Endothelial cell of umbilical vein (primary cell): ENCODE measurements around the gene CCDC88B. TPM values are rescaled to one million over a fixed set of nuclear protein-coding genes. Genes with fewer than 3 reads are reported as not detected.

Source experiments
- BruUV-seq: library from RNA; stranded (reverse); fragments of 400-500 nt; replicated peaks from 2 replicates; lab custom pipeline; 2021; lab: Mats Ljungman, UMichigan
- CTCF ChIA-PET: fragments of 300-600, 350-600 bp; sonication (Branson Sonifier 250); formaldehyde crosslinking; loops from one replicate; lab custom pipeline; 2021; ENCODE audit warnings: antibody characterized with exemption, inconsistent platforms; lab: Charles Lee
- POLR2A ChIA-PET: fragments of 300-600, 350-600 bp; sonication (Branson Sonifier 250); formaldehyde crosslinking; loops from one replicate; lab custom pipeline; 2021; ENCODE audit warnings: antibody characterized with exemption, inconsistent platforms; lab: Charles Lee
- DNase-seq: peaks from one replicate; pipeline ENCODE4 v3.0.0-alpha.2; 2011; ENCODE audit warnings: low read depth, low spot score
- FAIRE-seq: peaks from 2 replicates; lab custom pipeline; 2011; peaks lifted over from hg19 to GRCh38; lab: Jason Lieb, UNC
- H2AFZ ChIP-seq: 2 replicates; pipeline ENCODE4 v1.6.0; 2012; ENCODE audit warnings: low read depth, low read length, control low read depth, inconsistent platforms
- H3K27ac ChIP-seq: 2 replicates; pipeline ENCODE4 v1.5.1; 2011; ENCODE audit warnings: low read depth, mild to moderate bottlenecking, control low read depth, low read length, moderate library complexity; ENCODE audit not compliant: insufficient read depth
- H3K27me3 ChIP-seq, 2 experiments: 2 replicates each; pipeline versions ENCODE4 v1.6.0 to v1.6.1; 2011; ENCODE audit warnings: low read length in 2 of 2, mixed read lengths in 1 of 2; ENCODE audit not compliant: control insufficient read depth in 2 of 2, insufficient read depth in 2 of 2
- H3K36me3 ChIP-seq, 2 experiments: 2 replicates in 1 of 2; 3 replicates in 1 of 2; pipeline ENCODE4 v1.5.1; 2011; ENCODE audit warnings: low read length in 2 of 2, mild to moderate bottlenecking in 1 of 2, moderate library complexity in 1 of 2; ENCODE audit not compliant: control insufficient read depth in 2 of 2, insufficient read depth in 2 of 2; ENCODE audit errors: extremely low read depth in 1 of 2
- H3K4me1 ChIP-seq: 3 replicates; pipeline ENCODE4 v1.5.1; 2011; ENCODE audit warnings: mild to moderate bottlenecking, low read length; ENCODE audit not compliant: control insufficient read depth, insufficient read depth; ENCODE audit errors: extremely low read depth
- H3K4me2 ChIP-seq: 2 replicates; pipeline ENCODE4 v1.6.1; 2011; ENCODE audit warnings: low read length, control low read depth, mixed read lengths; ENCODE audit not compliant: insufficient read depth
- H3K4me3 ChIP-seq, 3 experiments: fragments of 200-600 bp in 1 of 3; sonication (generic), shearing (Covaris generic) in 1 of 3; replicated peaks in 1 of 3; 2 replicates each; pipeline ENCODE4 v1.5.1; 2011 to 2016; ENCODE audit warnings: control low read depth in 3 of 3, low read length in 3 of 3, mild to moderate bottlenecking in 2 of 3, inconsistent platforms in 1 of 3, low read depth in 1 of 3, moderate library complexity in 1 of 3; ENCODE audit not compliant: insufficient read depth in 1 of 3
- H3K79me2 ChIP-seq: 2 replicates; pipeline ENCODE4 v1.6.0; 2012; ENCODE audit warnings: low read length, inconsistent platforms; ENCODE audit not compliant: control insufficient read depth, insufficient read depth
- H3K9ac ChIP-seq: replicated peaks from 2 replicates; pipeline ENCODE3; 2011; ENCODE audit warnings: low read length, control low read depth; ENCODE audit not compliant: insufficient read depth; ENCODE audit errors: extremely low read depth
- H3K9me1 ChIP-seq: replicated peaks from 3 replicates; pipeline ENCODE4 v1.6.0; 2011; ENCODE audit warnings: mild to moderate bottlenecking, low read length; ENCODE audit not compliant: control insufficient read depth, insufficient read depth; ENCODE audit errors: extremely low read depth
- H3K9me3 ChIP-seq: replicated peaks from 2 replicates; pipeline ENCODE4 v1.5.1; 2012; ENCODE audit warnings: low read length, inconsistent platforms; ENCODE audit not compliant: control insufficient read depth, insufficient read depth
- H4K20me1 ChIP-seq: replicated peaks from 2 replicates; pipeline ENCODE3; 2011; ENCODE audit warnings: mild to moderate bottlenecking, low read length; ENCODE audit not compliant: control insufficient read depth, insufficient read depth; ENCODE audit errors: extremely low read depth
- EZH2 ChIP-seq: IDR thresholded peaks from 2 replicates; pipeline ENCODE4 v1.6.1; 2012; ENCODE audit warnings: borderline replicate concordance, low read depth, mild to moderate bottlenecking, moderate library complexity, low read length, inconsistent platforms; ENCODE audit not compliant: severe bottlenecking
- GATA2 ChIP-seq: IDR thresholded peaks from 2 replicates; pipeline ENCODE4 v1.7.0; 2011; ENCODE audit warnings: low read depth, mild to moderate bottlenecking, moderate library complexity, mixed read lengths, low read length; ENCODE audit not compliant: insufficient read length, insufficient read depth
- MYC ChIP-seq: IDR thresholded peaks from one replicate; pipeline ENCODE4 v1.6.1; 2011; ENCODE audit warnings: mild to moderate bottlenecking, low read depth, low read length
- POLR2AphosphoS5 ChIP-seq: IDR thresholded peaks from 2 replicates; pipeline ENCODE4 v1.6.1; 2012; ENCODE audit warnings: low read depth, mild to moderate bottlenecking, control low read depth, low read length, moderate library complexity; ENCODE audit not compliant: insufficient read depth
- dilution Hi-C: fragments of 300-500 bp; cut with MboI; formaldehyde crosslinking; loops from one replicate; pipeline ENCODE4 v1.15.0; 2019; ENCODE audit warnings: low sequenced_read_pairs; ENCODE audit not compliant: extremely low pct_ligation_motif_present
- intact Hi-C: fragments of 100-400 bp; cut with micrococcal nuclease; formaldehyde crosslinking; loops from one replicate; pipeline ENCODE4 v1.10.0; 2022
- polyA plus RNA-seq, 4 experiments: library from polyadenylated mRNA; depleted of rRNA in 3 of 4; stranded (reverse) in 3 of 4; unstranded in 1 of 4; fragments of >200 nt; gene quantifications; 2 replicates each; pipeline versions ENCODE4 v1.2.1 to v1.2.3, GENCODE V29; 2011 to 2012; ENCODE audit warnings: missing spikeins in 1 of 4
- total RNA-seq: library from RNA; stranded (reverse); gene quantifications from 2 replicates; pipeline ENCODE4 v1.2.3, GENCODE V29; 2021
- TF ChIP-seq, protein P1 (sequence below), 2 donors: IDR thresholded peaks; 1 replicate in 1 of 2; 2 replicates in 1 of 2; pipeline ENCODE4 v1.5.1; 2011; ENCODE audit warnings: low read length in 2 of 2, mild to moderate bottlenecking in 2 of 2, moderate library complexity in 2 of 2, control low read depth in 1 of 2, inconsistent platforms in 1 of 2, low read depth in 1 of 2; ENCODE audit not compliant: insufficient read depth in 1 of 2; ENCODE audit errors: extremely low read depth in 1 of 2

CCDC88B gene
- total and polyA plus RNA-seq, 2 donors (not counting 3 experiments of a cell fraction or from before 2014, with no cell fraction given), result 1.8 to 2.7 TPM

- no peaks in the 10 kb centered on the region for H3K9me1 ChIP-seq
- CTCF ChIA-PET, result interaction anchor here (1.3 to 1.5 kb wide), 2 partner anchors 19 to 45 kb away, joined by 5 read pairs; partner anchors contain the start of genes PRDX5 and TRMT112
- H3K9me3 ChIP-seq, result no peaks in the 10 kb centered on the region
- H3K27me3 ChIP-seq, result no peaks in the 10 kb centered on the region
- FAIRE-seq (no peak), DNase-seq (no peak)
- H3K9ac ChIP-seq, result no peak overlapping the region
- no TSS peak for BruUV-seq
- H2AFZ ChIP-seq, result no peak overlapping the region
- H3K4me2 ChIP-seq, result no peak overlapping the region
- H3K36me3 ChIP-seq, result peaks cover 5 to 24% of the 10 kb centered on the region in 2 experiments
- peaks cover 16% of the 10 kb centered on the region for H3K4me1 ChIP-seq
- dilution Hi-C loops, result no loop called here
- no peaks in the 10 kb centered on the region for H4K20me1 ChIP-seq
- peaks cover 10% of the 10 kb centered on the region for H3K79me2 ChIP-seq
- TF ChIP-seq POLR2AphosphoS5 (no peak), MYC (no peak), EZH2 (no peak), GATA2 (no peak)
- POLR2A ChIA-PET, result no interaction called here
- H3K4me3 ChIP-seq, result no peak overlapping the region
- intact Hi-C loops, result no loop called here
- H3K27ac ChIP-seq, result no peak overlapping the region
These were observed 21.7 kb downstream of the CCDC88B start for GRCh38 chr11:64361659-64362058.

- no peaks in the 10 kb centered on the region for H4K20me1 ChIP-seq
- TF ChIP-seq POLR2AphosphoS5 (no peak), GATA2 (no peak)
- TF ChIP-seq, protein P1, sequence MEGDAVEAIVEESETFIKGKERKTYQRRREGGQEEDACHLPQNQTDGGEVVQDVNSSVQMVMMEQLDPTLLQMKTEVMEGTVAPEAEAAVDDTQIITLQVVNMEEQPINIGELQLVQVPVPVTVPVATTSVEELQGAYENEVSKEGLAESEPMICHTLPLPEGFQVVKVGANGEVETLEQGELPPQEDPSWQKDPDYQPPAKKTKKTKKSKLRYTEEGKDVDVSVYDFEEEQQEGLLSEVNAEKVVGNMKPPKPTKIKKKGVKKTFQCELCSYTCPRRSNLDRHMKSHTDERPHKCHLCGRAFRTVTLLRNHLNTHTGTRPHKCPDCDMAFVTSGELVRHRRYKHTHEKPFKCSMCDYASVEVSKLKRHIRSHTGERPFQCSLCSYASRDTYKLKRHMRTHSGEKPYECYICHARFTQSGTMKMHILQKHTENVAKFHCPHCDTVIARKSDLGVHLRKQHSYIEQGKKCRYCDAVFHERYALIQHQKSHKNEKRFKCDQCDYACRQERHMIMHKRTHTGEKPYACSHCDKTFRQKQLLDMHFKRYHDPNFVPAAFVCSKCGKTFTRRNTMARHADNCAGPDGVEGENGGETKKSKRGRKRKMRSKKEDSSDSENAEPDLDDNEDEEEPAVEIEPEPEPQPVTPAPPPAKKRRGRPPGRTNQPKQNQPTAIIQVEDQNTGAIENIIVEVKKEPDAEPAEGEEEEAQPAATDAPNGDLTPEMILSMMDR (IDR thresholded peaks at IDR 0.05; ENCODE audit: extremely low read depth in 1 of 2, insufficient read depth in 1 of 2, low read depth in 1 of 2, low read length in 2 of 2), result no peak
- no peak for DNase-seq
- peaks cover 16% of the 10 kb centered on the region for H3K4me1 ChIP-seq
- CTCF ChIA-PET, result no interaction called here
- no peak overlapping the region for H3K4me2 ChIP-seq
- H3K79me2 ChIP-seq, result peaks cover 10% of the 10 kb centered on the region
- no peak overlapping the region for H3K4me3 ChIP-seq
- H3K27ac ChIP-seq, result no peak overlapping the region
- no TSS peak for BruUV-seq
- H3K27me3 ChIP-seq, result no peaks in the 10 kb centered on the region
- H3K9ac ChIP-seq, result no peak overlapping the region
- no peaks in the 10 kb centered on the region for H3K9me3 ChIP-seq
- POLR2A ChIA-PET, result no interaction called here
- no peak for FAIRE-seq
- no peaks in the 10 kb centered on the region for H3K9me1 ChIP-seq
- peaks cover 5 to 24% of the 10 kb centered on the region in 2 experiments for H3K36me3 ChIP-seq
- dilution Hi-C loops, result no loop called here
- H2AFZ ChIP-seq, result no peak overlapping the region
- intact Hi-C loops, result no loop called here
These were observed 22.3 kb downstream of the CCDC88B start for GRCh38 chr11:64362339-64362738.
